H9 (cell line): ENCODE measurements around the gene SMIM34. TPM values are rescaled to one million over a fixed set of nuclear protein-coding genes. Genes with fewer than 3 reads are reported as not detected.
"Not testable (repeated sequence)": the region's sequence is repeated elsewhere in the genome, so short reads cannot be mapped to it uniquely, and the experiment has no call there.

ENCODE experiments used
- DNase-seq: peaks from one replicate; pipeline ENCODE4 v3.0.0-alpha.2; 2017
- H2AFZ ChIP-seq: one replicate; pipeline ENCODE4 v1.6.1; 2013; ENCODE audit warnings: mild to moderate bottlenecking, low read length, control low read depth, moderate library complexity
- H2AK5ac ChIP-seq: 2 replicates; pipeline ENCODE4 v1.6.1; 2013; ENCODE audit warnings: low read length, control low read depth, mixed read lengths; ENCODE audit not compliant: insufficient read length
- H2BK120ac ChIP-seq: one replicate; pipeline ENCODE4 v1.6.1; 2013; ENCODE audit warnings: low read depth, mild to moderate bottlenecking, low read length, control low read depth, inconsistent platforms; ENCODE audit not compliant: poor library complexity, severe bottlenecking
- H2BK12ac ChIP-seq: 2 replicates; pipeline ENCODE4 v1.6.1; 2013; ENCODE audit warnings: low read length, control low read depth, mixed read lengths, low read depth; ENCODE audit not compliant: insufficient read length
- H2BK15ac ChIP-seq: 2 replicates; pipeline ENCODE4 v1.6.1; 2013; ENCODE audit warnings: low read depth, low read length, control low read depth
- H2BK20ac ChIP-seq: one replicate; pipeline ENCODE4 v1.6.1; 2013; ENCODE audit warnings: low read depth, mild to moderate bottlenecking, low read length, control low read depth, inconsistent platforms; ENCODE audit not compliant: poor library complexity, severe bottlenecking
- H2BK5ac ChIP-seq: 2 replicates; pipeline ENCODE4 v1.6.1; 2013; ENCODE audit warnings: low read length, control low read depth, mixed read lengths; ENCODE audit not compliant: insufficient read length
- H3K14ac ChIP-seq: 2 replicates; pipeline ENCODE4 v1.6.1; 2013; ENCODE audit warnings: low read length, control low read depth; ENCODE audit not compliant: insufficient read depth
- H3K18ac ChIP-seq: 2 replicates; pipeline ENCODE4 v1.6.1; 2013; ENCODE audit warnings: low read depth, mild to moderate bottlenecking, mixed read lengths, low read length, control low read depth; ENCODE audit not compliant: insufficient read length
- H3K23ac ChIP-seq: 2 replicates; pipeline ENCODE4 v1.6.1; 2013; ENCODE audit warnings: low read length, control low read depth, mixed read lengths, low read depth; ENCODE audit not compliant: insufficient read length
- H3K23me2 ChIP-seq: 2 replicates; pipeline ENCODE4 v1.6.1; 2013; ENCODE audit warnings: low read depth, mild to moderate bottlenecking, mixed read lengths, low read length, control low read depth; ENCODE audit not compliant: insufficient read length, poor library complexity, severe bottlenecking
- H3K27ac ChIP-seq: 2 replicates; pipeline ENCODE4 v1.5.1; 2013; ENCODE audit warnings: low read length, control low read depth, mixed read lengths, low read depth; ENCODE audit not compliant: insufficient read length
- H3K27me3 ChIP-seq: 2 replicates; pipeline ENCODE4 v1.6.1; 2013; ENCODE audit warnings: low read length, control low read depth, inconsistent platforms; ENCODE audit not compliant: insufficient read depth
- H3K4ac ChIP-seq: 2 replicates; pipeline ENCODE4 v1.6.1; 2013; ENCODE audit warnings: low read depth, mild to moderate bottlenecking, control low read depth, inconsistent platforms, low read length, moderate library complexity
- H3K4me1 ChIP-seq: 2 replicates; pipeline ENCODE4 v1.6.1; 2013; ENCODE audit warnings: low read length, control low read depth, inconsistent platforms; ENCODE audit not compliant: insufficient read depth
- H3K4me2 ChIP-seq: 2 replicates; pipeline ENCODE4 v1.6.1; 2013; ENCODE audit warnings: low read length, control low read depth, mixed read lengths; ENCODE audit not compliant: insufficient read length, insufficient read depth
- H3K56ac ChIP-seq: 2 replicates; pipeline ENCODE4 v1.6.1; 2013; ENCODE audit warnings: low read depth, mild to moderate bottlenecking, mixed read lengths, low read length, control low read depth; ENCODE audit not compliant: insufficient read length
- H3K79me1 ChIP-seq: 2 replicates; pipeline ENCODE4 v1.6.1; 2013; ENCODE audit warnings: low read depth, mild to moderate bottlenecking, moderate library complexity, low read length, control low read depth, inconsistent platforms; ENCODE audit not compliant: insufficient read depth, poor library complexity, severe bottlenecking
- H3K79me2 ChIP-seq: 2 replicates; pipeline ENCODE4 v1.6.1; 2013; ENCODE audit warnings: low read length, control low read depth, inconsistent platforms; ENCODE audit not compliant: insufficient read depth
- H3K9ac ChIP-seq: 2 replicates; pipeline ENCODE4 v1.6.1; 2013; ENCODE audit warnings: low read length, control low read depth, mixed read lengths; ENCODE audit not compliant: insufficient read length; ENCODE audit errors: extremely low read depth
- H3K9me3 ChIP-seq: one replicate; pipeline ENCODE4 v1.6.1; 2013; ENCODE audit warnings: low read depth, low read length, inconsistent platforms; ENCODE audit not compliant: control insufficient read depth
- H3T11ph ChIP-seq: one replicate; pipeline ENCODE4 v1.6.1; 2013; ENCODE audit warnings: mild to moderate bottlenecking, low read length, control low read depth, inconsistent platforms
- H4K20me1 ChIP-seq: one replicate; pipeline ENCODE4 v1.6.1; 2013; ENCODE audit not compliant: control insufficient read depth, insufficient read length, insufficient read depth
- H4K5ac ChIP-seq: 2 replicates; pipeline ENCODE4 v1.6.1; 2013; ENCODE audit warnings: low read depth, mild to moderate bottlenecking, mixed read lengths, low read length, control low read depth; ENCODE audit not compliant: insufficient read length
- H4K8ac ChIP-seq: replicated peaks from 2 replicates; pipeline ENCODE4 v1.6.1; 2013; ENCODE audit warnings: low read length, control low read depth, mixed read lengths, low read depth; ENCODE audit not compliant: insufficient read length
- H4K91ac ChIP-seq: 2 replicates; pipeline ENCODE4 v1.6.1; 2013; ENCODE audit warnings: low read depth, mild to moderate bottlenecking, moderate library complexity, mixed read lengths, low read length, control low read depth; ENCODE audit not compliant: insufficient read length
- H3K27ac Mint-ChIP-seq, 3 experiments: 2 replicates in 2 of 3; 3 replicates in 1 of 3; pipeline ENCODE4 v1.8.0; 2020 to 2021; ENCODE audit warnings: mixed read lengths in 3 of 3, mild to moderate bottlenecking in 1 of 3, moderate library complexity in 1 of 3
- H3K27me3 Mint-ChIP-seq: 2 replicates; pipeline ENCODE4 v1.8.0; 2021; ENCODE audit warnings: low read depth, mild to moderate bottlenecking, moderate library complexity, mixed read lengths
- H3K36me3 Mint-ChIP-seq, 3 experiments: 2 replicates in 2 of 3; 3 replicates in 1 of 3; pipeline ENCODE4 v1.8.0; 2020 to 2021; ENCODE audit warnings: low read depth in 3 of 3, mixed read lengths in 3 of 3; ENCODE audit not compliant: insufficient read depth in 1 of 3
- H3K4me1 Mint-ChIP-seq, 2 experiments: 2 replicates each; pipeline ENCODE4 v1.8.0; 2020; ENCODE audit warnings: mixed read lengths in 2 of 2
- H3K4me3 Mint-ChIP-seq, 2 experiments: 2 replicates in 1 of 2; 3 replicates in 1 of 2; pipeline ENCODE4 v1.8.0; 2020 to 2021; ENCODE audit warnings: mild to moderate bottlenecking in 2 of 2, mixed read lengths in 2 of 2, moderate library complexity in 1 of 2
- H3K9me3 Mint-ChIP-seq, 2 experiments: 2 replicates in 1 of 2; 3 replicates in 1 of 2; pipeline ENCODE4 v1.8.0; 2020; ENCODE audit warnings: mild to moderate bottlenecking in 2 of 2, mixed read lengths in 2 of 2, moderate library complexity in 1 of 2
- WGBS: extraction: QIAGEN DNeasy Blood & Tissue Kit; methylation state at CpG from one replicate; pipeline ENCODE4 v1.1.7; 2013; ENCODE audit warnings: missing lambda C conversion rate, low lambda C conversion rate, mixed read lengths; ENCODE audit not compliant: insufficient read length; ENCODE audit errors: extremely low coverage; 5-methylcytosine and 5-hydroxymethylcytosine counted together
- total RNA-seq: library from RNA; stranded (reverse); gene quantifications from 2 replicates; pipeline ENCODE4 v1.2.1, GENCODE V29; 2021

Gene SMIM34
- total RNA-seq, 1 experiment from 2014 or later, result not detected

DNA sequence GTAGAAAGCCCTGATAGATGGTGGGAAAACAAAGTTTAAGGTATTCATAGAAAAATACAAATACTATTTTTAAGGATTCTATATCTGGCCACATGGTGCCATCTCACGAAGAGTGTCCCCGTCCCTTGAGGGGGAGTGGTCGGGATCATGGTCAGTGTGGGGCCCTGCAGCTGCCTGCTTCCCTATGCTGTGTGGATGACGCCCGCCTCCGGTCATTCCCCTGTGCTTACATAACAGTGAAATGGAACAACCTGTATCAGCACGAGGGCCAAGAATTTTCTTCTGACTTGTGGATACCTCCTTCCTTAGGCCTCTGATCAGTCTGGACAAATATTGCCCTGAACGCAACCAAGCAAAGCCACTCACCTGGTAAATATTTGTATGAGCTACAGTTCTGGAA lies 3.6 kb upstream of the SMIM34 start:
- not testable (repeated sequence) for H2AK5ac ChIP-seq, H3K27ac ChIP-seq, H3K18ac ChIP-seq, H3K79me2 ChIP-seq, H3K4me1 Mint-ChIP-seq, DNase-seq, H3K9ac ChIP-seq, H3K14ac ChIP-seq, H3T11ph ChIP-seq, H3K27ac Mint-ChIP-seq, H3K9me3 Mint-ChIP-seq, H4K91ac ChIP-seq, H3K4me3 Mint-ChIP-seq, H4K20me1 ChIP-seq, H3K23ac ChIP-seq, H3K79me1 ChIP-seq, H2BK12ac ChIP-seq, H3K56ac ChIP-seq, H2BK5ac ChIP-seq, H4K5ac ChIP-seq, H4K8ac ChIP-seq, H3K4me1 ChIP-seq, H3K27me3 Mint-ChIP-seq, H2BK15ac ChIP-seq, H3K36me3 Mint-ChIP-seq, H2BK120ac ChIP-seq, H2AFZ ChIP-seq, H2BK20ac ChIP-seq, H3K4ac ChIP-seq, H3K4me2 ChIP-seq, H3K9me3 ChIP-seq, H3K23me2 ChIP-seq, H3K27me3 ChIP-seq
- no CpG with 5 or more reads among the region's 8 CpGs for WGBS

GRCh38 chr21:34417448-34418077 lies 6.2 kb downstream of the SMIM34 start:
- H3K14ac ChIP-seq, H3T11ph ChIP-seq, H2BK5ac ChIP-seq, H3K36me3 Mint-ChIP-seq, H3K27me3 ChIP-seq, H2AK5ac ChIP-seq, H3K18ac ChIP-seq, H4K20me1 ChIP-seq, H4K91ac ChIP-seq, H3K9ac ChIP-seq, H2BK12ac ChIP-seq, H3K9me3 ChIP-seq, H3K27me3 Mint-ChIP-seq, H2BK15ac ChIP-seq, H3K23me2 ChIP-seq, H3K79me1 ChIP-seq, H2BK120ac ChIP-seq, H3K27ac ChIP-seq, H3K56ac ChIP-seq, H3K4me3 Mint-ChIP-seq, H2AFZ ChIP-seq, H3K4me1 Mint-ChIP-seq, H3K27ac Mint-ChIP-seq, H3K4me1 ChIP-seq, H4K5ac ChIP-seq, H3K9me3 Mint-ChIP-seq, H3K4me2 ChIP-seq, H4K8ac ChIP-seq, H3K4ac ChIP-seq, DNase-seq, H3K23ac ChIP-seq, H2BK20ac ChIP-seq, H3K79me2 ChIP-seq: not testable (repeated sequence)
- WGBS, result no CpG with 5 or more reads among the region's 5 CpGs
